CD4-positive, alpha-beta T cell treated with Interferon alpha-2 for 1 hour (primary cell): ENCODE results near the gene ATP11C.
"Not testable (repeated sequence)": the region's sequence is repeated elsewhere in the genome, so short reads cannot be mapped to it uniquely, and the experiment has no call there.

Experiments used
- DNase-seq, 2 donors: peaks; one replicate each; pipeline ENCODE4 v3.0.0-alpha.2; 2020 to 2022

ATP11C gene

GRCh38 chrX:139851730-139852129, 81.1 kb downstream of the ATP11C start:
- DNase-seq: no peak

- no peak for DNase-seq
These were observed 81.9 kb downstream of the ATP11C start for GRCh38 chrX:139850968-139851367.

GRCh38 chrX:139844884-139845283, 88.0 kb downstream of the ATP11C start:
- no peak for DNase-seq

GRCh38 chrX:139844163-139844562, 88.7 kb downstream of the ATP11C start:
- no peak for DNase-seq

- no peak for DNase-seq
These were observed 90.3 kb downstream of the ATP11C start for GRCh38 chrX:139842326-139843185.

GRCh38 chrX:139836335-139836734, 96.5 kb downstream of the ATP11C start:
- not testable (repeated sequence) for DNase-seq

GRCh38 chrX:139834879-139835278, 98.0 kb downstream of the ATP11C start:
- DNase-seq: no peak

GRCh38 chrX:139832718-139833309, 100.0 kb downstream of the ATP11C start:
- DNase-seq: no peak

GRCh38 chrX:139831675-139832456, 101.0 kb downstream of the ATP11C start:
- DNase-seq: no peak

GRCh38 chrX:139831017-139831416, 101.8 kb downstream of the ATP11C start:
- DNase-seq: no peak

GRCh38 chrX:139828830-139829229, 104.0 kb downstream of the ATP11C start:
- no peak for DNase-seq

GRCh38 chrX:139828033-139828432, 104.8 kb downstream of the ATP11C start:
- no peak for DNase-seq

- no peak for DNase-seq
These were observed 106.5 kb downstream of the ATP11C start for GRCh38 chrX:139826065-139827044.

GRCh38 chrX:139825618-139826017, 107.2 kb downstream of the ATP11C start:
- no peak for DNase-seq

GRCh38 chrX:139823806-139824205, 109.0 kb downstream of the ATP11C start:
- no peak for DNase-seq

GRCh38 chrX:139820358-139820984, 112.4 kb downstream of the ATP11C start:
- no peak for DNase-seq

GRCh38 chrX:139816204-139816603, 116.6 kb downstream of the ATP11C start:
- DNase-seq: no peak

GRCh38 chrX:139815771-139816170, 117.1 kb downstream of the ATP11C start:
- DNase-seq: no peak

- DNase-seq: no peak
These were observed 120.8 kb downstream of the ATP11C start for GRCh38 chrX:139811942-139812629.

- DNase-seq: no peak
These were observed 128.4 kb downstream of the ATP11C start for GRCh38 chrX:139804482-139804881.

- no peak for DNase-seq
These were observed 129.6 kb downstream of the ATP11C start for GRCh38 chrX:139803224-139803623.
